HCT116 (cell line): Measurements from ENCODE around the gene PSD.

ENCODE experiments used
- CEBPB ChIP-seq: IDR thresholded peaks from 2 replicates; pipeline ENCODE4 v1.6.1; 2012; ENCODE audit warnings: low read depth
- EGR1 ChIP-seq: IDR thresholded peaks from 2 replicates; pipeline ENCODE4 v1.6.1; 2012; ENCODE audit warnings: low read depth
- EZH2 ChIP-seq: fragments of 200-600 bp; sonication (generic); IDR thresholded peaks from 2 replicates; pipeline ENCODE4 v1.6.1; 2017; ENCODE audit warnings: antibody characterized with exemption, mixed run types
- JUND ChIP-seq: IDR thresholded peaks from 2 replicates; pipeline ENCODE4 v1.6.1; 2012
- POLR2A ChIP-seq: IDR thresholded peaks from 2 replicates; pipeline ENCODE4 v1.7.0; 2011; ENCODE audit warnings: borderline replicate concordance; ENCODE audit not compliant: insufficient read depth, insufficient read length; ENCODE audit errors: extremely low read depth
- POLR2AphosphoS5 ChIP-seq: IDR thresholded peaks from 2 replicates; pipeline ENCODE4 v1.6.1; 2011; ENCODE audit warnings: mild to moderate bottlenecking, low read depth, low read length, moderate library complexity
- SIN3A ChIP-seq: IDR thresholded peaks from 2 replicates; pipeline ENCODE4 v1.6.1; 2012; ENCODE audit warnings: low read depth
- SP1 ChIP-seq: IDR thresholded peaks from 2 replicates; pipeline ENCODE4 v1.6.1; 2012; ENCODE audit warnings: low read depth
- SRF ChIP-seq: IDR thresholded peaks from 2 replicates; pipeline ENCODE4 v1.6.1; 2012; ENCODE audit warnings: low read depth
- YY1 ChIP-seq: IDR thresholded peaks from 2 replicates; pipeline ENCODE4 v1.6.1; 2011; ENCODE audit warnings: low read length, low read depth, moderate library complexity, mild to moderate bottlenecking; ENCODE audit not compliant: insufficient replicate concordance; ENCODE audit errors: extremely low read depth
- ZFX ChIP-seq: fragments of 450-650 bp; IDR thresholded peaks from 2 replicates; pipeline ENCODE4 v1.6.1; 2017
- TF ChIP-seq, protein P1 (sequence below), 3 experiments: fragments of 200-600 bp in 1 of 3; sonication (generic) in 1 of 3; IDR thresholded peaks in 2 of 3; conservative IDR thresholded peaks in 1 of 3; 2 replicates each; pipeline ENCODE4 v1.5.1; 2012 to 2017; ENCODE audit warnings: low read depth in 2 of 3, low read length in 2 of 3, antibody characterized with exemption in 1 of 3, borderline replicate concordance in 1 of 3, control low read depth in 1 of 3, mild to moderate bottlenecking in 1 of 3, mixed read lengths in 1 of 3, mixed run types in 1 of 3, moderate library complexity in 1 of 3; ENCODE audit not compliant: insufficient read depth in 1 of 3
- TF ChIP-seq, protein P2 (sequence below): IDR thresholded peaks from 2 replicates; pipeline ENCODE4 v1.6.1; 2012

DNA sequence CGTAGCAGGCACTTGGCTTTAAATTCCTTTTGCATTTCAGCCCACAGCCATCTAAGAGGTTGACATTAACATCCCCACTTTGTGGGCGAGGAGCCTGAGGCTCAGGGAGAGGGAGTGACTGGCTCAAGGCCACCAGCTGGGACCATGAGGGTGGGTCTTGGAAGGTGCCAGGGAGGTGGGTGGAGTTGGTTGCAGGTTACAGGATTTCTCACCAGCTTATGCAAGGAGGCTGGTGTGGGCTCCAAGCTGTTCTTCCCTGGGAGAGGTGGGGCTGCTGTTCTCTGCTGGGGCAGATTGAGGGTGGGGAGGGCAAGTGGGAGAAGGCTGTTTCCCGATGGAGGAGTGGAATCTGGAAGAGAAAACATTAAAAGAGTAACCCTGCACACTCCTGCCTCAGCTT is 46.9 kb upstream of the PSD start:
- TF ChIP-seq SRF (no peak), CEBPB (no peak), EGR1 (no peak), POLR2AphosphoS5 (no peak), YY1 (no peak), SIN3A (no peak), POLR2A (no peak), EZH2 (no peak), SP1 (no peak), JUND (no peak), ZFX (no peak)
- TF ChIP-seq, protein P1, sequence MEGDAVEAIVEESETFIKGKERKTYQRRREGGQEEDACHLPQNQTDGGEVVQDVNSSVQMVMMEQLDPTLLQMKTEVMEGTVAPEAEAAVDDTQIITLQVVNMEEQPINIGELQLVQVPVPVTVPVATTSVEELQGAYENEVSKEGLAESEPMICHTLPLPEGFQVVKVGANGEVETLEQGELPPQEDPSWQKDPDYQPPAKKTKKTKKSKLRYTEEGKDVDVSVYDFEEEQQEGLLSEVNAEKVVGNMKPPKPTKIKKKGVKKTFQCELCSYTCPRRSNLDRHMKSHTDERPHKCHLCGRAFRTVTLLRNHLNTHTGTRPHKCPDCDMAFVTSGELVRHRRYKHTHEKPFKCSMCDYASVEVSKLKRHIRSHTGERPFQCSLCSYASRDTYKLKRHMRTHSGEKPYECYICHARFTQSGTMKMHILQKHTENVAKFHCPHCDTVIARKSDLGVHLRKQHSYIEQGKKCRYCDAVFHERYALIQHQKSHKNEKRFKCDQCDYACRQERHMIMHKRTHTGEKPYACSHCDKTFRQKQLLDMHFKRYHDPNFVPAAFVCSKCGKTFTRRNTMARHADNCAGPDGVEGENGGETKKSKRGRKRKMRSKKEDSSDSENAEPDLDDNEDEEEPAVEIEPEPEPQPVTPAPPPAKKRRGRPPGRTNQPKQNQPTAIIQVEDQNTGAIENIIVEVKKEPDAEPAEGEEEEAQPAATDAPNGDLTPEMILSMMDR (IDR thresholded peaks at IDR 0.05 in 2 of 3, conservative IDR thresholded peaks at IDR 0.05 in 1 of 3; ENCODE audit: borderline replicate concordance in 1 of 3, insufficient read depth in 1 of 3, low read depth in 2 of 3, low read length in 2 of 3), result no peak
- TF ChIP-seq, protein P2, sequence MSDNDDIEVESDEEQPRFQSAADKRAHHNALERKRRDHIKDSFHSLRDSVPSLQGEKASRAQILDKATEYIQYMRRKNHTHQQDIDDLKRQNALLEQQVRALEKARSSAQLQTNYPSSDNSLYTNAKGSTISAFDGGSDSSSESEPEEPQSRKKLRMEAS, result no peak
